ENCODE results near the gene MAP1S. TPM values are rescaled to one million over a fixed set of nuclear protein-coding genes. Genes with fewer than 3 reads are reported as not detected.
A peak's percentile ranks its signal among the peaks of the same experiment; 100 is the strongest.

Gene MAP1S
- total RNA-seq, 1 donor from 2014 or later, result 14.3 TPM

GRCh38 chr19:17734146-17734545, 14.9 kb downstream of the MAP1S start:
- ATAC-seq, result no peak
- DNase-seq (ENCODE audit: low spot score), result no peak

GRCh38 chr19:17735410-17735809, 16.1 kb downstream of the MAP1S start:
- no peak for ATAC-seq

GRCh38 chr19:17737690-17738153, 18.4 kb downstream of the MAP1S start:
- DNase-seq (ENCODE audit: low spot score) (no peak), ATAC-seq (no peak)

More at GRCh38 chr19:17735410-17735809, 16.1 kb downstream of the MAP1S start:
- DNase-seq (ENCODE audit: low spot score), result no peak

- DNase-seq (ENCODE audit: low spot score) (no peak), ATAC-seq (peak; percentile 26)
Observed at GRCh38 chr19:17739121-17739875, 20.0 kb downstream of the MAP1S start.

- ATAC-seq, result no peak
- DNase-seq (ENCODE audit: low spot score), result no peak
Observed at GRCh38 chr19:17741456-17741855, 22.2 kb downstream of the MAP1S start.

- no peak for ATAC-seq
- no peak for DNase-seq (ENCODE audit: low spot score)
Observed at GRCh38 chr19:17743874-17744580, 24.7 kb downstream of the MAP1S start.

- DNase-seq (ENCODE audit: low spot score) (peak; percentile 82), ATAC-seq (peak; percentile 92)
Observed at GRCh38 chr19:17747205-17748098, 28.2 kb downstream of the MAP1S start.

GRCh38 chr19:17748884-17749638, 29.8 kb downstream of the MAP1S start:
- ATAC-seq, result no peak
- no peak for DNase-seq (ENCODE audit: low spot score)

GRCh38 chr19:17749912-17750317, 30.6 kb downstream of the MAP1S start:
- no peak for DNase-seq (ENCODE audit: low spot score)
- peak; percentile 30 for ATAC-seq

- peak; percentile 31 for ATAC-seq
- DNase-seq (ENCODE audit: low spot score), result no peak
Observed at GRCh38 chr19:17751103-17751911, 32.0 kb downstream of the MAP1S start, which contains the start of gene FCHO1. Gene FCHO1, plus strand, starts transcription at chr19:17751477. Its CDS starts 3,688 bp downstream, at chr19:17755165.

- no peak for ATAC-seq
- no peak for DNase-seq (ENCODE audit: low spot score)
Observed at GRCh38 chr19:17751912-17752273, 32.6 kb downstream of the MAP1S start.

GRCh38 chr19:17752865-17753639, 33.8 kb downstream of the MAP1S start:
- no peak for DNase-seq (ENCODE audit: low spot score)
- ATAC-seq, result no peak

GRCh38 chr19:17753976-17754375, 34.7 kb downstream of the MAP1S start:
- no peak for ATAC-seq
- DNase-seq (ENCODE audit: low spot score), result no peak

- no peak for ATAC-seq
Observed at GRCh38 chr19:17754634-17755442, 35.6 kb downstream of the MAP1S start.

GRCh38 chr19:17755443-17755890, 36.2 kb downstream of the MAP1S start:
- DNase-seq (ENCODE audit: low spot score) (no peak), ATAC-seq (no peak)

More at GRCh38 chr19:17754634-17755442, 35.6 kb downstream of the MAP1S start:
- no peak for DNase-seq (ENCODE audit: low spot score)

- ATAC-seq, result no peak
- no peak for DNase-seq (ENCODE audit: low spot score)
Observed at GRCh38 chr19:17755977-17756670, 36.8 kb downstream of the MAP1S start.

- ATAC-seq, result peak; percentile 86
Observed at GRCh38 chr19:17757125-17757524, 37.8 kb downstream of the MAP1S start.

More at GRCh38 chr19:17757125-17757524, 37.8 kb downstream of the MAP1S start:
- peak; percentile 73 for DNase-seq (ENCODE audit: low spot score)
